ENCODE measurements around the gene FHL3.

The FHL3 gene

GRCh38 chr1:37958690-37959089 is 46.6 kb downstream of the FHL3 start:
- no peak overlapping the region for H3K4me3 ChIP-seq (ENCODE audit: low read depth, low read length)
- in situ Hi-C loops (cut with HindIII; ENCODE audit: low sequenced_read_pairs), result no loop called here
- peak; percentile 81 for DNase-seq (ENCODE audit: low read depth, low spot score)
- TF ChIP-seq CTCF (IDR thresholded peaks at IDR 0.05; ENCODE audit: low read depth, low read length), result no peak

- no peak overlapping the region for H3K4me3 ChIP-seq (ENCODE audit: low read depth, low read length)
- in situ Hi-C loops (cut with HindIII; ENCODE audit: low sequenced_read_pairs), result no loop called here
- no peak for DNase-seq (ENCODE audit: low read depth, low spot score)
- TF ChIP-seq CTCF (IDR thresholded peaks at IDR 0.05; ENCODE audit: low read depth, low read length), result no peak
These were observed 49.6 kb downstream of the FHL3 start for GRCh38 chr1:37955685-37956084.

- in situ Hi-C loops (cut with HindIII; ENCODE audit: low sequenced_read_pairs), result no loop called here
- DNase-seq (ENCODE audit: low read depth, low spot score), result no peak
- H3K4me3 ChIP-seq (ENCODE audit: low read depth, low read length), result no peak overlapping the region
- TF ChIP-seq CTCF (IDR thresholded peaks at IDR 0.05; ENCODE audit: low read depth, low read length), result no peak
These were observed 50.9 kb downstream of the FHL3 start for GRCh38 chr1:37954316-37954971.

- no peak for DNase-seq (ENCODE audit: low read depth, low spot score)
- TF ChIP-seq CTCF (IDR thresholded peaks at IDR 0.05; ENCODE audit: low read depth, low read length), result no peak
- H3K4me3 ChIP-seq (ENCODE audit: low read depth, low read length), result no peak overlapping the region
- in situ Hi-C loops (cut with HindIII; ENCODE audit: low sequenced_read_pairs), result no loop called here
These were observed 52.6 kb downstream of the FHL3 start for GRCh38 chr1:37952738-37953137.

- in situ Hi-C loops (cut with HindIII; ENCODE audit: low sequenced_read_pairs), result no loop called here
- no peak overlapping the region for H3K4me3 ChIP-seq (ENCODE audit: low read depth, low read length)
- DNase-seq (ENCODE audit: low read depth, low spot score), result no peak
- TF ChIP-seq CTCF (IDR thresholded peaks at IDR 0.05; ENCODE audit: low read depth, low read length), result no peak
These were observed 53.3 kb downstream of the FHL3 start for GRCh38 chr1:37951783-37952624.

GRCh38 chr1:37951041-37951782 is 54.1 kb downstream of the FHL3 start:
- no peak for TF ChIP-seq CTCF (IDR thresholded peaks at IDR 0.05; ENCODE audit: low read depth, low read length)
- in situ Hi-C loops (cut with HindIII; ENCODE audit: low sequenced_read_pairs), result no loop called here
- H3K4me3 ChIP-seq (ENCODE audit: low read depth, low read length), result no peak overlapping the region
- DNase-seq (ENCODE audit: low read depth, low spot score), result no peak
